ENCODE results near the gene FARP2. TPM values are rescaled to one million over a fixed set of nuclear protein-coding genes. Genes with fewer than 3 reads are reported as not detected.

Gene FARP2
- total and polyA plus RNA-seq, 10 of the 15 experiments (the other 5 are each of a cell fraction or from before 2014, with no cell fraction given) = 5.5 to 67.5 (median 36.8) TPM

DNA sequence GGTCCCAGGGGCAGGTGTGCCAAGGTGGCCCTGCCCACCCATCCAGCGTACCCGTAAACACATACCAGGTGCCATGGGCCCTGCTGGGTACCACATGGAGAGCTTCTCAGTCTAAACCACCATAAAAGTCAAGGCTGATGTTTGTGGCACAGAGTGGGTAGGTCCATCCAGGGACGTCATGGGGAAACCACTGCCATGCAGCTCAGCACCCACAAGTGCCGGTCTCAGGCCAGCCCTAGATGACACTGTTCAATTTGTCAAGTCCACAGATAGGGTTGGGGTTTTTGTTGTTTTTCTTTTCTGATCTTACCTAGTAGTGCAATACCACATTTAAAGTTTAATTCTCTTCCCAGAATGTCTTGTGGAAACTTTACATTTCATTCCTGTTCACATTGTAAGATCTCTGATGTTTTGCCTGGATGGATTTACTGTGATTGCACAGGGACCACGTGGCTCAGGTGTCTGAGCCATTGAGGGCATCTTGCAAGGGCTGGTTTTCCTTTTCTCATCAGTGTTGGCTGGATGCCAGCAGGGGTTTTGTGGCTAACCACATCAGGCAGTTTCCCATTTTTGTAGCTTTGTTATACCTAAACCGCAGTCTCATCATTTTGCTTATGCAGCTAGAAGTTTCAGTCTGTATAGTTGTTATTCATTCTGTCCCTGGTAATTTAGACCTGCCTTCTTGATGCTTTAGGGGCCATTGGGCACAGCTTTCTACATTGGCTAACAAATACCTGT lies 87.6 kb downstream of the FARP2 start (continued):
- TF ChIP-seq, protein P1, sequence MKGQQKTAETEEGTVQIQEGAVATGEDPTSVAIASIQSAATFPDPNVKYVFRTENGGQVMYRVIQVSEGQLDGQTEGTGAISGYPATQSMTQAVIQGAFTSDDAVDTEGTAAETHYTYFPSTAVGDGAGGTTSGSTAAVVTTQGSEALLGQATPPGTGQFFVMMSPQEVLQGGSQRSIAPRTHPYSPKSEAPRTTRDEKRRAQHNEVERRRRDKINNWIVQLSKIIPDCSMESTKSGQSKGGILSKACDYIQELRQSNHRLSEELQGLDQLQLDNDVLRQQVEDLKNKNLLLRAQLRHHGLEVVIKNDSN (IDR thresholded peaks at IDR 0.05; ENCODE audit: borderline replicate concordance, extremely low read length, insufficient read depth, low read depth, low read length) = no peak
- TF ChIP-seq ZNF622 (IDR thresholded peaks at IDR 0.05) (no peak), IKZF2 (IDR thresholded peaks at IDR 0.05) (peak; percentile 81 to 88)
- TF ChIP-seq, protein P2, sequence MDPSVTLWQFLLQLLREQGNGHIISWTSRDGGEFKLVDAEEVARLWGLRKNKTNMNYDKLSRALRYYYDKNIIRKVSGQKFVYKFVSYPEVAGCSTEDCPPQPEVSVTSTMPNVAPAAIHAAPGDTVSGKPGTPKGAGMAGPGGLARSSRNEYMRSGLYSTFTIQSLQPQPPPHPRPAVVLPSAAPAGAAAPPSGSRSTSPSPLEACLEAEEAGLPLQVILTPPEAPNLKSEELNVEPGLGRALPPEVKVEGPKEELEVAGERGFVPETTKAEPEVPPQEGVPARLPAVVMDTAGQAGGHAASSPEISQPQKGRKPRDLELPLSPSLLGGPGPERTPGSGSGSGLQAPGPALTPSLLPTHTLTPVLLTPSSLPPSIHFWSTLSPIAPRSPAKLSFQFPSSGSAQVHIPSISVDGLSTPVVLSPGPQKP (IDR thresholded peaks at IDR 0.05; ENCODE audit: low read depth, low read length) = no peak

- POLR2A ChIA-PET = no interaction called here
- no peak overlapping the region for H3K4me3 ChIP-seq
- no peaks in the 10 kb centered on the region for H3K79me2 ChIP-seq (ENCODE audit: control insufficient read depth, insufficient read depth, low read length)
- ATAC-seq (peak; percentile 18; the same call in 2 of the 3 replicates), FAIRE-seq (no peak), DNase-seq (ENCODE audit: low read depth, low spot score) (no peak)
- H3K27ac ChIP-seq (ENCODE audit: control insufficient read depth, insufficient read depth) = no peak overlapping the region
- in situ Hi-C loops (cut with MboI) = no loop called here
- H3K4me1 ChIP-seq (ENCODE audit: control insufficient read depth, insufficient read depth, low read length) = peaks cover 23% of the 10 kb centered on the region
- RAD21 ChIA-PET (ENCODE audit: unreplicated experiment) = no interaction called here
- H3K4me2 ChIP-seq (ENCODE audit: control insufficient read depth, insufficient read depth) = no peak overlapping the region
- TF ChIP-seq KDM1A (IDR thresholded peaks at IDR 0.05; ENCODE audit: borderline replicate concordance) = no peak
- no peak for TF ChIP-seq ZZZ3 (IDR thresholded peaks at IDR 0.05; ENCODE audit: control insufficient read depth, insufficient read length, low read depth)
- TF ChIP-seq, protein P3, sequence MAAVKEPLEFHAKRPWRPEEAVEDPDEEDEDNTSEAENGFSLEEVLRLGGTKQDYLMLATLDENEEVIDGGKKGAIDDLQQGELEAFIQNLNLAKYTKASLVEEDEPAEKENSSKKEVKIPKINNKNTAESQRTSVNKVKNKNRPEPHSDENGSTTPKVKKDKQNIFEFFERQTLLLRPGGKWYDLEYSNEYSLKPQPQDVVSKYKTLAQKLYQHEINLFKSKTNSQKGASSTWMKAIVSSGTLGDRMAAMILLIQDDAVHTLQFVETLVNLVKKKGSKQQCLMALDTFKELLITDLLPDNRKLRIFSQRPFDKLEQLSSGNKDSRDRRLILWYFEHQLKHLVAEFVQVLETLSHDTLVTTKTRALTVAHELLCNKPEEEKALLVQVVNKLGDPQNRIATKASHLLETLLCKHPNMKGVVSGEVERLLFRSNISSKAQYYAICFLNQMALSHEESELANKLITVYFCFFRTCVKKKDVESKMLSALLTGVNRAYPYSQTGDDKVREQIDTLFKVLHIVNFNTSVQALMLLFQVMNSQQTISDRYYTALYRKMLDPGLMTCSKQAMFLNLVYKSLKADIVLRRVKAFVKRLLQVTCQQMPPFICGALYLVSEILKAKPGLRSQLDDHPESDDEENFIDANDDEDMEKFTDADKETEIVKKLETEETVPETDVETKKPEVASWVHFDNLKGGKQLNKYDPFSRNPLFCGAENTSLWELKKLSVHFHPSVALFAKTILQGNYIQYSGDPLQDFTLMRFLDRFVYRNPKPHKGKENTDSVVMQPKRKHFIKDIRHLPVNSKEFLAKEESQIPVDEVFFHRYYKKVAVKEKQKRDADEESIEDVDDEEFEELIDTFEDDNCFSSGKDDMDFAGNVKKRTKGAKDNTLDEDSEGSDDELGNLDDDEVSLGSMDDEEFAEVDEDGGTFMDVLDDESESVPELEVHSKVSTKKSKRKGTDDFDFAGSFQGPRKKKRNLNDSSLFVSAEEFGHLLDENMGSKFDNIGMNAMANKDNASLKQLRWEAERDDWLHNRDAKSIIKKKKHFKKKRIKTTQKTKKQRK (IDR thresholded peaks at IDR 0.05; ENCODE audit: low read depth, low read length) = no peak
- TF ChIP-seq MTA2 (IDR thresholded peaks at IDR 0.05; ENCODE audit: low read depth) = no peak
- TF ChIP-seq MYB (IDR thresholded peaks at IDR 0.05; ENCODE audit: borderline replicate concordance, low read depth, low read length) = no peak
- no peak for TF ChIP-seq CHD1 (IDR thresholded peaks at IDR 0.05; ENCODE audit: low read depth, low read length)
- TF ChIP-seq, protein P4, sequence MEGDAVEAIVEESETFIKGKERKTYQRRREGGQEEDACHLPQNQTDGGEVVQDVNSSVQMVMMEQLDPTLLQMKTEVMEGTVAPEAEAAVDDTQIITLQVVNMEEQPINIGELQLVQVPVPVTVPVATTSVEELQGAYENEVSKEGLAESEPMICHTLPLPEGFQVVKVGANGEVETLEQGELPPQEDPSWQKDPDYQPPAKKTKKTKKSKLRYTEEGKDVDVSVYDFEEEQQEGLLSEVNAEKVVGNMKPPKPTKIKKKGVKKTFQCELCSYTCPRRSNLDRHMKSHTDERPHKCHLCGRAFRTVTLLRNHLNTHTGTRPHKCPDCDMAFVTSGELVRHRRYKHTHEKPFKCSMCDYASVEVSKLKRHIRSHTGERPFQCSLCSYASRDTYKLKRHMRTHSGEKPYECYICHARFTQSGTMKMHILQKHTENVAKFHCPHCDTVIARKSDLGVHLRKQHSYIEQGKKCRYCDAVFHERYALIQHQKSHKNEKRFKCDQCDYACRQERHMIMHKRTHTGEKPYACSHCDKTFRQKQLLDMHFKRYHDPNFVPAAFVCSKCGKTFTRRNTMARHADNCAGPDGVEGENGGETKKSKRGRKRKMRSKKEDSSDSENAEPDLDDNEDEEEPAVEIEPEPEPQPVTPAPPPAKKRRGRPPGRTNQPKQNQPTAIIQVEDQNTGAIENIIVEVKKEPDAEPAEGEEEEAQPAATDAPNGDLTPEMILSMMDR (IDR thresholded peaks at IDR 0.05 in 2 of 3, conservative IDR thresholded peaks at IDR 0.05 in 1 of 3; ENCODE audit: control insufficient read depth in 2 of 3, extremely low read depth in 1 of 3, insufficient read depth in 1 of 3, low read depth in 3 of 3, low read length in 3 of 3) = no peak
- TF ChIP-seq BACH1 (IDR thresholded peaks at IDR 0.05; ENCODE audit: borderline replicate concordance) = no peak
- no peak for TF ChIP-seq RUNX3 (IDR thresholded peaks at IDR 0.05; ENCODE audit: low read length)
- H4K20me1 ChIP-seq (ENCODE audit: control insufficient read depth, insufficient read depth) = peaks cover 7% of the 10 kb centered on the region
- H3K27me3 ChIP-seq (replicated peaks in 1 of 2; ENCODE audit: control insufficient read depth in 2 of 2, insufficient read depth in 2 of 2, low read length in 1 of 2) = no peaks in the 10 kb centered on the region
- intact Hi-C loops (cut with micrococcal nuclease; ENCODE audit: unreplicated experiment) = no loop called here
- SMC1A ChIA-PET (ENCODE audit: uncharacterized antibody, unreplicated experiment) = no interaction called here
- peaks cover 4 to 12% of the 10 kb centered on the region in 2 experiments; a peak in 3 of 4 replicates for H3K36me3 ChIP-seq (ENCODE audit: control insufficient read depth in 2 of 2, insufficient read depth in 2 of 2, low read length in 1 of 2)
- H3K9me3 ChIP-seq (replicated peaks; ENCODE audit: control insufficient read depth, insufficient read depth, low read length) = no peaks in the 10 kb centered on the region
- BruUV-seq (replicated peaks) = no TSS peak
- CTCF ChIA-PET = interaction anchor here (2.4 kb wide), 1 partner anchor 15 kb away, joined by 6 read pairs; no protein-coding TSS in a partner anchor
- no peak overlapping the region for H3K9ac ChIP-seq (ENCODE audit: control insufficient read depth, insufficient read depth, low read length)
- WGBS (ENCODE audit: insufficient coverage, insufficient replicate concordance, low lambda C conversion rate, missing lambda C conversion rate) = 87% methylated on average over 2 of the region's 2 CpGs
- H2AFZ ChIP-seq (ENCODE audit: control insufficient read depth, low read depth, low read length) = no peak overlapping the region
Measured at GRCh38 chr2:241445426-241445825, 89.3 kb downstream of the FARP2 start.

Data from GM12878 (cell line).